ENCODE results near the gene TSPAN9.

DNA sequence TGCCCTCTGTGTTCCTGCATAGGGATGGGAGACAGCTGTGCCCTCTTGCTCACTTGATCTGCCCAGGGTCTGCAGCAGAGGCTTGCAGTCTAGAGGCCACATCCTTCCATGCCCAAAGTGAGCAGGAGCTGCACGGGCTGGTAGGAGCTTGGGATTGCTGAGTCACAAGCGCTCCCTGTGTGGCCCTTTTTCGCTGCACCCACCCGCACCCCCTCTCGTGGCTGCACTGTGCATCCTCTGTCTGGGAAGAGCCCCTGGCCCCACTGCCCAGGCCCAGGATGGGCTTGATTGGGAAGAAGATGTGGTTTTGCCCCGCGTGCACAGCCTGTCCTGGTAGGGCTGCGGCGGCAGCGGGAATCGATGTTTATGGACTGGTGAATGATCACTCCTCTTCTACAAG, 192.4 kb downstream of the TSPAN9 start:
- TF ChIP-seq POLR2A (IDR thresholded peaks at IDR 0.05; ENCODE audit: low read depth) (no peak), CTCF (IDR thresholded peaks at IDR 0.05) (no peak)
